Endothelial cell of umbilical vein (primary cell): ENCODE measurements around the gene PPP3CA. TPM values are rescaled to one million over a fixed set of nuclear protein-coding genes. Genes with fewer than 3 reads are reported as not detected.

Experiments used
- BruUV-seq: library from RNA; stranded (reverse); fragments of 400-500 nt; replicated peaks from 2 replicates; lab custom pipeline; 2021; lab: Mats Ljungman, UMichigan
- CTCF ChIA-PET: fragments of 300-600, 350-600 bp; sonication (Branson Sonifier 250); formaldehyde crosslinking; loops from one replicate; lab custom pipeline; 2021; ENCODE audit warnings: antibody characterized with exemption, inconsistent platforms; lab: Charles Lee
- POLR2A ChIA-PET: fragments of 300-600, 350-600 bp; sonication (Branson Sonifier 250); formaldehyde crosslinking; loops from one replicate; lab custom pipeline; 2021; ENCODE audit warnings: antibody characterized with exemption, inconsistent platforms; lab: Charles Lee
- DNase-seq: peaks from one replicate; pipeline ENCODE4 v3.0.0-alpha.2; 2011; ENCODE audit warnings: low read depth, low spot score
- FAIRE-seq: peaks from 2 replicates; lab custom pipeline; 2011; peaks lifted over from hg19 to GRCh38; lab: Jason Lieb, UNC
- H2AFZ ChIP-seq: 2 replicates; pipeline ENCODE4 v1.6.0; 2012; ENCODE audit warnings: low read depth, low read length, control low read depth, inconsistent platforms
- H3K27ac ChIP-seq: 2 replicates; pipeline ENCODE4 v1.5.1; 2011; ENCODE audit warnings: low read depth, mild to moderate bottlenecking, control low read depth, low read length, moderate library complexity; ENCODE audit not compliant: insufficient read depth
- H3K27me3 ChIP-seq, 2 experiments: 2 replicates each; pipeline versions ENCODE4 v1.6.0 to v1.6.1; 2011; ENCODE audit warnings: low read length in 2 of 2, mixed read lengths in 1 of 2; ENCODE audit not compliant: control insufficient read depth in 2 of 2, insufficient read depth in 2 of 2
- H3K36me3 ChIP-seq, 2 experiments: 2 replicates in 1 of 2; 3 replicates in 1 of 2; pipeline ENCODE4 v1.5.1; 2011; ENCODE audit warnings: low read length in 2 of 2, mild to moderate bottlenecking in 1 of 2, moderate library complexity in 1 of 2; ENCODE audit not compliant: control insufficient read depth in 2 of 2, insufficient read depth in 2 of 2; ENCODE audit errors: extremely low read depth in 1 of 2
- H3K4me1 ChIP-seq: 3 replicates; pipeline ENCODE4 v1.5.1; 2011; ENCODE audit warnings: mild to moderate bottlenecking, low read length; ENCODE audit not compliant: control insufficient read depth, insufficient read depth; ENCODE audit errors: extremely low read depth
- H3K4me2 ChIP-seq: 2 replicates; pipeline ENCODE4 v1.6.1; 2011; ENCODE audit warnings: low read length, control low read depth, mixed read lengths; ENCODE audit not compliant: insufficient read depth
- H3K4me3 ChIP-seq, 3 experiments: fragments of 200-600 bp in 1 of 3; sonication (generic), shearing (Covaris generic) in 1 of 3; replicated peaks in 1 of 3; 2 replicates each; pipeline ENCODE4 v1.5.1; 2011 to 2016; ENCODE audit warnings: control low read depth in 3 of 3, low read length in 3 of 3, mild to moderate bottlenecking in 2 of 3, inconsistent platforms in 1 of 3, low read depth in 1 of 3, moderate library complexity in 1 of 3; ENCODE audit not compliant: insufficient read depth in 1 of 3
- H3K79me2 ChIP-seq: 2 replicates; pipeline ENCODE4 v1.6.0; 2012; ENCODE audit warnings: low read length, inconsistent platforms; ENCODE audit not compliant: control insufficient read depth, insufficient read depth
- H3K9ac ChIP-seq: replicated peaks from 2 replicates; pipeline ENCODE3; 2011; ENCODE audit warnings: low read length, control low read depth; ENCODE audit not compliant: insufficient read depth; ENCODE audit errors: extremely low read depth
- H3K9me1 ChIP-seq: replicated peaks from 3 replicates; pipeline ENCODE4 v1.6.0; 2011; ENCODE audit warnings: mild to moderate bottlenecking, low read length; ENCODE audit not compliant: control insufficient read depth, insufficient read depth; ENCODE audit errors: extremely low read depth
- H3K9me3 ChIP-seq: replicated peaks from 2 replicates; pipeline ENCODE4 v1.5.1; 2012; ENCODE audit warnings: low read length, inconsistent platforms; ENCODE audit not compliant: control insufficient read depth, insufficient read depth
- H4K20me1 ChIP-seq: replicated peaks from 2 replicates; pipeline ENCODE3; 2011; ENCODE audit warnings: mild to moderate bottlenecking, low read length; ENCODE audit not compliant: control insufficient read depth, insufficient read depth; ENCODE audit errors: extremely low read depth
- CTCF ChIP-seq, 2 donors: IDR thresholded peaks; 1 replicate in 1 of 2; 2 replicates in 1 of 2; pipeline ENCODE4 v1.5.1; 2011; ENCODE audit warnings: low read length in 2 of 2, mild to moderate bottlenecking in 2 of 2, moderate library complexity in 2 of 2, control low read depth in 1 of 2, inconsistent platforms in 1 of 2, low read depth in 1 of 2; ENCODE audit not compliant: insufficient read depth in 1 of 2; ENCODE audit errors: extremely low read depth in 1 of 2
- EZH2 ChIP-seq: IDR thresholded peaks from 2 replicates; pipeline ENCODE4 v1.6.1; 2012; ENCODE audit warnings: borderline replicate concordance, low read depth, mild to moderate bottlenecking, moderate library complexity, low read length, inconsistent platforms; ENCODE audit not compliant: severe bottlenecking
- FOS ChIP-seq: IDR thresholded peaks from 2 replicates; pipeline ENCODE4 v1.6.1; 2011; ENCODE audit warnings: mild to moderate bottlenecking, low read length, moderate library complexity, borderline replicate concordance; ENCODE audit not compliant: insufficient read depth
- GATA2 ChIP-seq: IDR thresholded peaks from 2 replicates; pipeline ENCODE4 v1.7.0; 2011; ENCODE audit warnings: low read depth, mild to moderate bottlenecking, moderate library complexity, mixed read lengths, low read length; ENCODE audit not compliant: insufficient read length, insufficient read depth
- JUN ChIP-seq: IDR thresholded peaks from 2 replicates; pipeline ENCODE4 v1.6.1; 2011; ENCODE audit warnings: borderline replicate concordance, low read depth; ENCODE audit not compliant: insufficient read length, insufficient read depth
- MAX ChIP-seq: IDR thresholded peaks from 2 replicates; pipeline ENCODE4 v1.6.1; 2011; ENCODE audit not compliant: insufficient read depth, insufficient read length
- MYC ChIP-seq: IDR thresholded peaks from one replicate; pipeline ENCODE4 v1.6.1; 2011; ENCODE audit warnings: mild to moderate bottlenecking, low read depth, low read length
- POLR2A ChIP-seq: IDR thresholded peaks from 2 replicates; pipeline ENCODE4 v1.6.1; 2012; ENCODE audit warnings: low read depth, mild to moderate bottlenecking, control low read depth, low read length
- POLR2AphosphoS5 ChIP-seq: IDR thresholded peaks from 2 replicates; pipeline ENCODE4 v1.6.1; 2012; ENCODE audit warnings: low read depth, mild to moderate bottlenecking, control low read depth, low read length, moderate library complexity; ENCODE audit not compliant: insufficient read depth
- dilution Hi-C: fragments of 300-500 bp; cut with MboI; formaldehyde crosslinking; loops from one replicate; pipeline ENCODE4 v1.15.0; 2019; ENCODE audit warnings: low sequenced_read_pairs; ENCODE audit not compliant: extremely low pct_ligation_motif_present
- intact Hi-C: fragments of 100-400 bp; cut with micrococcal nuclease; formaldehyde crosslinking; loops from one replicate; pipeline ENCODE4 v1.10.0; 2022
- polyA plus RNA-seq, 4 experiments: library from polyadenylated mRNA; depleted of rRNA in 3 of 4; stranded (reverse) in 3 of 4; unstranded in 1 of 4; fragments of >200 nt; gene quantifications; 2 replicates each; pipeline versions ENCODE4 v1.2.1 to v1.2.3, GENCODE V29; 2011 to 2012; ENCODE audit warnings: missing spikeins in 1 of 4
- total RNA-seq: library from RNA; stranded (reverse); gene quantifications from 2 replicates; pipeline ENCODE4 v1.2.3, GENCODE V29; 2021

Gene PPP3CA
- total and polyA plus RNA-seq, 2 donors (not counting 3 experiments of a cell fraction or from before 2014, with no cell fraction given), result 7.0 to 43.3 TPM

GRCh38 chr4:101032541-101032940 is 314.8 kb downstream of the PPP3CA start:
- H3K9me3 ChIP-seq, result no peaks in the 10 kb centered on the region
- CTCF ChIA-PET, result no interaction called here

More at GRCh38 chr4:101032541-101032940, 314.8 kb downstream of the PPP3CA start:
- POLR2A ChIA-PET, result no interaction called here
- Histone ChIP-seq H2AFZ (no peak overlapping the region), H3K79me2 (no peaks in the 10 kb centered on the region), H3K4me2 (no peak overlapping the region), H3K27ac (no peak overlapping the region), H3K36me3 (peaks cover 0 to 2% of the 10 kb centered on the region in 2 experiments), H3K9ac (no peak overlapping the region), H3K27me3 (no peaks in the 10 kb centered on the region), H3K4me3 (no peak overlapping the region), H4K20me1 (no peaks in the 10 kb centered on the region), H3K9me1 (no peaks in the 10 kb centered on the region), H3K4me1 (peaks cover 15% of the 10 kb centered on the region)
- DNase-seq (no peak), FAIRE-seq (no peak)
- no peak for TF ChIP-seq EZH2
- TF ChIP-seq GATA2, result no peak
- TF ChIP-seq FOS, result no peak
- no peak for TF ChIP-seq MAX
- TF ChIP-seq JUN, result no peak
- no peak for TF ChIP-seq POLR2A
- no peak for TF ChIP-seq MYC
- TF ChIP-seq CTCF (IDR thresholded peaks at IDR 0.05; ENCODE audit: extremely low read depth in 1 of 2, insufficient read depth in 1 of 2, low read depth in 1 of 2, low read length in 2 of 2), result no peak
- no peak for TF ChIP-seq POLR2AphosphoS5
- BruUV-seq, result no TSS peak
- intact Hi-C loops (no loop called here), dilution Hi-C loops (no loop called here)
